H1 (cell line): ENCODE data around the gene TANC1. TPM values are rescaled to one million over a fixed set of nuclear protein-coding genes. Genes with fewer than 3 reads are reported as not detected.

Experiments
- CHD7 ChIP-seq: fragments of 300-600 bp; sonication (generic); IDR thresholded peaks from 2 replicates; pipeline ENCODE4 v1.7.1; 2012; ENCODE audit warnings: low read length, moderate library complexity, mild to moderate bottlenecking, inconsistent platforms; ENCODE audit not compliant: insufficient replicate concordance
- EZH2 ChIP-seq: fragments of 200-600 bp; sonication (generic); IDR thresholded peaks from 2 replicates; pipeline ENCODE4 v1.7.1; 2012; ENCODE audit warnings: low read depth, mild to moderate bottlenecking, moderate library complexity, low read length, inconsistent platforms; ENCODE audit not compliant: severe bottlenecking
- FOSL1 ChIP-seq: IDR thresholded peaks from 2 replicates; pipeline ENCODE4 v1.6.1; 2011; ENCODE audit warnings: mild to moderate bottlenecking, low read depth, low read length, moderate library complexity; ENCODE audit not compliant: insufficient read depth
- GABPA ChIP-seq: IDR thresholded peaks from 2 replicates; pipeline ENCODE4 v1.6.1; 2011; ENCODE audit warnings: mild to moderate bottlenecking, low read length, moderate library complexity, borderline replicate concordance; ENCODE audit not compliant: insufficient read depth
- JUN ChIP-seq: IDR thresholded peaks from 2 replicates; pipeline ENCODE4 v1.6.1; 2011; ENCODE audit warnings: low read depth, mild to moderate bottlenecking, improper control_type of control experiment, low read length
- MAFK ChIP-seq: IDR thresholded peaks from 2 replicates; pipeline ENCODE4 v1.6.1; 2012; ENCODE audit warnings: low read depth, mild to moderate bottlenecking, improper control_type of control experiment, low read length
- NRF1 ChIP-seq: IDR thresholded peaks from 2 replicates; pipeline ENCODE4 v1.6.1; 2011; ENCODE audit warnings: mild to moderate bottlenecking, low read depth, low read length, improper control_type of control experiment
- PHF8 ChIP-seq: fragments of 200-600 bp; sonication (generic); conservative IDR thresholded peaks from 2 replicates; pipeline ENCODE4 v1.7.1; 2012; ENCODE audit warnings: low read depth, mild to moderate bottlenecking, inconsistent platforms, low read length, moderate library complexity
- RFX5 ChIP-seq: IDR thresholded peaks from 2 replicates; pipeline ENCODE4 v1.6.1; 2011; ENCODE audit warnings: low read depth, low read length, improper control_type of control experiment, borderline replicate concordance
- SAP30 ChIP-seq: fragments of 300-600 bp; sonication (generic); IDR thresholded peaks from 2 replicates; pipeline ENCODE4 v1.7.1; 2012; ENCODE audit warnings: low read length, moderate library complexity, mild to moderate bottlenecking, inconsistent platforms; ENCODE audit not compliant: insufficient read depth, insufficient replicate concordance
- polyA plus RNA-seq, 7 experiments: library from polyadenylated mRNA; depleted of rRNA in 3 of 7; stranded (reverse) in 5 of 7; unstranded in 2 of 7; fragments of >200 nt in 5 of 7; fragments of 200-250 nt in 2 of 7; gene quantifications; 1 replicate in 5 of 7; 2 replicates in 1 of 7; 4 replicates in 1 of 7; pipeline versions ENCODE4 v1.2.1 to v1.2.3, GENCODE V29; 2011 to 2013; ENCODE audit warnings: missing spikeins in 2 of 7, mixed read lengths in 2 of 7
- total RNA-seq: library from RNA; stranded (reverse); fragmentation: NEBNext Ultra II Directional; extraction: Animal tissue kit (Norgen Biotek cat#: 25700); gene quantifications from 2 replicates; pipeline ENCODE4 v1.2.1, GENCODE V29; 2021

The TANC1 gene
- total and polyA plus RNA-seq, 2 of the 8 experiments (the other 6 are each of a cell fraction or from before 2014, with no cell fraction given), result 4.1 to 7.6 TPM

- no peak for TF ChIP-seq CHD7
- no peak for TF ChIP-seq GABPA
- no peak for TF ChIP-seq SAP30
- TF ChIP-seq NRF1, result no peak
- TF ChIP-seq EZH2, result no peak
- no peak for TF ChIP-seq FOSL1
- TF ChIP-seq JUN, result no peak
- no peak for TF ChIP-seq PHF8
- no peak for TF ChIP-seq MAFK
- TF ChIP-seq RFX5, result no peak
Measured at GRCh38 chr2:159232456-159233170, 264.2 kb downstream of the TANC1 start (continued).
